ENCODE measurements around the gene MT3. TPM values are rescaled to one million over a fixed set of nuclear protein-coding genes. Genes with fewer than 3 reads are reported as not detected.

MT3 gene
- total RNA-seq, 2 donors from 2014 or later = not detected

DNA sequence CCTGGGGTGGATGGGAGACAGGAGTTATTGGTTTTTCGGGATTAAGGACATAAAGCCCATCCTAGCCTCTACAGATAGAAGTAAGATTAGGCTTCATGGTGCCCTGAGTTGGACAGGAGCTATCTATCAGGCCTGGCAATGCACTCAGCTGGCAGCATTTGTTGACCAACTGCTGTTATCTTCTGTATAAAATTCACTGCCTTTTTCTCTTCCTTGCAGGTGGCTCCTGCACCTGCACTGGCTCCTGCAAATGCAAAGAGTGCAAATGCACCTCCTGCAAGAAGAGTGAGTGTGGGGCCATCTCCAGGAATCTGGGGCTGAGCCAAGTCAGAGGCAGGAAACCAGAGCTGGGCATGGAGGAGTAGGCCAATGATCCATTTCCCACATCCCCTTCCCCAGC lies 49.7 kb downstream of the MT3 start:
- Mint-ChIP-seq H3K27ac (no peak overlapping the region), H3K27me3 (ENCODE audit: insufficient read depth) (peaks cover 100% of the 10 kb centered on the region), H3K36me3 (ENCODE audit: low read depth) (no peaks in the 10 kb centered on the region), H3K4me1 (peaks cover 21% of the 10 kb centered on the region), H3K4me3 (no peak overlapping the region), H3K9me3 (no peaks in the 10 kb centered on the region)
- TF ChIP-seq, protein P1, sequence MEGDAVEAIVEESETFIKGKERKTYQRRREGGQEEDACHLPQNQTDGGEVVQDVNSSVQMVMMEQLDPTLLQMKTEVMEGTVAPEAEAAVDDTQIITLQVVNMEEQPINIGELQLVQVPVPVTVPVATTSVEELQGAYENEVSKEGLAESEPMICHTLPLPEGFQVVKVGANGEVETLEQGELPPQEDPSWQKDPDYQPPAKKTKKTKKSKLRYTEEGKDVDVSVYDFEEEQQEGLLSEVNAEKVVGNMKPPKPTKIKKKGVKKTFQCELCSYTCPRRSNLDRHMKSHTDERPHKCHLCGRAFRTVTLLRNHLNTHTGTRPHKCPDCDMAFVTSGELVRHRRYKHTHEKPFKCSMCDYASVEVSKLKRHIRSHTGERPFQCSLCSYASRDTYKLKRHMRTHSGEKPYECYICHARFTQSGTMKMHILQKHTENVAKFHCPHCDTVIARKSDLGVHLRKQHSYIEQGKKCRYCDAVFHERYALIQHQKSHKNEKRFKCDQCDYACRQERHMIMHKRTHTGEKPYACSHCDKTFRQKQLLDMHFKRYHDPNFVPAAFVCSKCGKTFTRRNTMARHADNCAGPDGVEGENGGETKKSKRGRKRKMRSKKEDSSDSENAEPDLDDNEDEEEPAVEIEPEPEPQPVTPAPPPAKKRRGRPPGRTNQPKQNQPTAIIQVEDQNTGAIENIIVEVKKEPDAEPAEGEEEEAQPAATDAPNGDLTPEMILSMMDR (conservative IDR thresholded peaks at IDR 0.05) = no peak
- H3K36me3 ChIP-seq (ENCODE audit: control insufficient read depth, insufficient read depth, low read length) = no peaks in the 10 kb centered on the region
- H3K9me3 ChIP-seq (ENCODE audit: control insufficient read depth, low read length) = no peaks in the 10 kb centered on the region
- H3K4me3 ChIP-seq (ENCODE audit: low read length) = no peak overlapping the region
- H3K4me1 ChIP-seq (ENCODE audit: control insufficient read depth, insufficient read depth, low read length) = no peaks in the 10 kb centered on the region
- H3K9ac ChIP-seq (ENCODE audit: extremely low read depth, low read length, poor library complexity, severe bottlenecking) = no peak overlapping the region
- no peak overlapping the region for H3K27ac ChIP-seq (ENCODE audit: low read depth, low read length)
- 73% methylated on average over 1 of the region's 1 CpG; no CpG with 5 or more reads in 1 of the 2 experiments for WGBS, 2 experiments (ENCODE audit: insufficient coverage in 1 of 2, insufficient read length in 1 of 2)
- peaks cover 100% of the 10 kb centered on the region for H3K27me3 ChIP-seq (ENCODE audit: control insufficient read depth, insufficient read depth, low read length, poor library complexity, severe bottlenecking)
- DNase-seq = no peak

DNA sequence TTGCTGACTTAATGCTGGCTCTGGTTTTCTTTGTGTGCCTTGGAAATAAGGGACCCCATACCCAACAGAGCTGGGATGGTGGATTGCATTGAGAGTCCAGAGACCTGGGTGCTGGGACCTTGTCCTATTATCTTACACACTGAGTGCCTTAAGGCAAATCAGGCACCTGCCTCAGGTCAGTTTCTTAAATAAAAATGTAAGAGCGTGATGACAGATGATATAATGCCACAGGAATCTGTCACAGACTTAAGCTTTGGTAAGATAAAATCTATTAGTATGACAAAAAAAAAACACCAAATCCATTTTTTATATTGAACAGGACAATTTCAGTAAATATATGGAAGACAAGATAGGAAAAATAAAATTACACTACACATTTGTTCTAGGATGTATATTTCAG lies 50.7 kb downstream of the MT3 start:
- H3K27ac ChIP-seq (ENCODE audit: low read depth, low read length) = no peak overlapping the region
- no peaks in the 10 kb centered on the region for H3K4me1 ChIP-seq (ENCODE audit: control insufficient read depth, insufficient read depth, low read length)
- TF ChIP-seq, protein P1 (conservative IDR thresholded peaks at IDR 0.05) = no peak
- no peak overlapping the region for H3K4me3 Mint-ChIP-seq
- H3K4me1 Mint-ChIP-seq = peaks cover 17% of the 10 kb centered on the region
- no peak for DNase-seq
- peaks cover 100% of the 10 kb centered on the region for H3K27me3 ChIP-seq (ENCODE audit: control insufficient read depth, insufficient read depth, low read length, poor library complexity, severe bottlenecking)
- WGBS, 2 experiments (ENCODE audit: insufficient coverage in 1 of 2, insufficient read length in 1 of 2) = 92% methylated on average over 1 of the region's 1 CpG; no CpG with 5 or more reads in 1 of the 2 experiments
- H3K36me3 Mint-ChIP-seq (ENCODE audit: low read depth) = no peaks in the 10 kb centered on the region
- peaks cover 100% of the 10 kb centered on the region for H3K27me3 Mint-ChIP-seq (ENCODE audit: insufficient read depth)
- no peaks in the 10 kb centered on the region for H3K9me3 ChIP-seq (ENCODE audit: control insufficient read depth, low read length)
- no peaks in the 10 kb centered on the region for H3K36me3 ChIP-seq (ENCODE audit: control insufficient read depth, insufficient read depth, low read length)
- H3K9me3 Mint-ChIP-seq = no peaks in the 10 kb centered on the region
- H3K4me3 ChIP-seq (ENCODE audit: low read length) = no peak overlapping the region
- no peak overlapping the region for H3K9ac ChIP-seq (ENCODE audit: extremely low read depth, low read length, poor library complexity, severe bottlenecking)
- no peak overlapping the region for H3K27ac Mint-ChIP-seq

Other genes starting within 250 kb of the MT3 start
- 10 to 100 TPM; 77.0 to 81.6 TPM for gene AMFR, start 164.0 kb upstream of the MT3 start, total RNA-seq
- gene NUDT21, start 138.2 kb upstream of the MT3 start, total RNA-seq = 100 to 1,000 TPM; 177 to 185 TPM
- 10 to 100 TPM; 54.3 to 55.1 TPM for gene OGFOD1, start 138.0 kb upstream of the MT3 start, total RNA-seq
- 10 to 100 TPM; 35.3 to 52.6 TPM for gene BBS2, start 69.5 kb upstream of the MT3 start, total RNA-seq
- gene MT4, start 24.5 kb upstream of the MT3 start, total RNA-seq = not detected
- gene MT2A, start 19.1 kb downstream of the MT3 start, total RNA-seq = 1 to 10 TPM in 1 of 2 donors, not detected in 1; 6.8 TPM
- gene MT1E, start 36.3 kb downstream of the MT3 start, total RNA-seq = 1 to 10 TPM in 1 of 2 donors, not detected in 1; 5.5 TPM
- not detected for gene MT1M, start 43.1 kb downstream of the MT3 start, total RNA-seq
- not detected for gene MT1A, start 49.1 kb downstream of the MT3 start, total RNA-seq
- not detected for gene MT1B, start 62.4 kb downstream of the MT3 start, total RNA-seq
- gene MT1F, start 68.4 kb downstream of the MT3 start, total RNA-seq = 1 to 10 TPM in 1 of 2 donors, not detected in 1; 3.4 TPM
- gene MT1G, start 78.5 kb downstream of the MT3 start, total RNA-seq = 1 to 10 TPM in 1 of 2 donors, not detected in 1; 7.8 TPM
- 1 to 10 TPM in 1 of 2 donors, not detected in 1; 1.6 TPM for gene MT1H, start 80.3 kb downstream of the MT3 start, total RNA-seq
- gene MT1X, start 92.9 kb downstream of the MT3 start, total RNA-seq = 1 to 10 TPM; 1.5 to 8.8 TPM
- gene NUP93, start 140.6 kb downstream of the MT3 start, total RNA-seq = 100 to 1,000 TPM; 146 to 149 TPM

Measured in endodermal cell (in vitro differentiated cells).